Measurements from ENCODE around the gene PHETA2. TPM values are rescaled to one million over a fixed set of nuclear protein-coding genes. Genes with fewer than 3 reads are reported as not detected.
A peak's percentile ranks its signal among the peaks of the same experiment; 100 is the strongest.
"Not testable (repeated sequence)": the region's sequence is repeated elsewhere in the genome, so short reads cannot be mapped to it uniquely, and the experiment has no call there.

The PHETA2 gene
- total RNA-seq, 2 experiments from 2014 or later: 0.74 to 0.86 TPM

- Mint-ChIP-seq H3K27ac (peak overlapping the region; percentile 90), H3K4me3 (peak overlapping the region; percentile 68), H3K4me1 (ENCODE audit: low read depth) (peaks cover 36% of the 10 kb centered on the region)
- CTCF ChIA-PET: interaction anchor here (0.6 to 1.6 kb wide), 3 partner anchors 22 to 163 kb away, joined by 3 to 5 read pairs (median 3); no protein-coding TSS in a partner anchor
- H3K36me3 Mint-ChIP-seq (ENCODE audit: low read depth); H3K9me3 Mint-ChIP-seq; H3K27me3 Mint-ChIP-seq (ENCODE audit: low read depth): not testable (repeated sequence)
- peak; percentile 70 for DNase-seq
- intact Hi-C loops (cut with micrococcal nuclease): loop anchor here (2.0 to 5.0 kb wide), 2 partner anchors 30 to 67 kb away; partner anchors contain the start of gene NDUFA6
Observed at GRCh38 chr22:42120231-42121021, 46.4 kb downstream of the PHETA2 start.

GRCh38 chr22:42123529-42123928 is 49.5 kb downstream of the PHETA2 start:
- H3K36me3 Mint-ChIP-seq (ENCODE audit: low read depth); H3K27me3 Mint-ChIP-seq (ENCODE audit: low read depth); CTCF ChIA-PET; DNase-seq; H3K9me3 Mint-ChIP-seq; H3K27ac Mint-ChIP-seq; H3K4me3 Mint-ChIP-seq: not testable (repeated sequence)
- peaks cover 36% of the 10 kb centered on the region for H3K4me1 Mint-ChIP-seq (ENCODE audit: low read depth)
- intact Hi-C loops (cut with micrococcal nuclease): loop anchor here (5.0 kb wide), 1 partner anchor 64 kb away; no protein-coding TSS in a partner anchor

- Mint-ChIP-seq H3K4me1 (ENCODE audit: low read depth) (no peaks in the 10 kb centered on the region), H3K27ac (no peak overlapping the region), H3K9me3 (no peaks in the 10 kb centered on the region), H3K27me3 (ENCODE audit: low read depth) (no peaks in the 10 kb centered on the region), H3K4me3 (no peak overlapping the region), H3K36me3 (ENCODE audit: low read depth) (no peaks in the 10 kb centered on the region)
- intact Hi-C loops (cut with micrococcal nuclease): no loop called here
- CTCF ChIA-PET: no interaction called here
- DNase-seq: no peak
Observed at GRCh38 chr22:42127606-42128005, 53.6 kb downstream of the PHETA2 start.

DNA sequence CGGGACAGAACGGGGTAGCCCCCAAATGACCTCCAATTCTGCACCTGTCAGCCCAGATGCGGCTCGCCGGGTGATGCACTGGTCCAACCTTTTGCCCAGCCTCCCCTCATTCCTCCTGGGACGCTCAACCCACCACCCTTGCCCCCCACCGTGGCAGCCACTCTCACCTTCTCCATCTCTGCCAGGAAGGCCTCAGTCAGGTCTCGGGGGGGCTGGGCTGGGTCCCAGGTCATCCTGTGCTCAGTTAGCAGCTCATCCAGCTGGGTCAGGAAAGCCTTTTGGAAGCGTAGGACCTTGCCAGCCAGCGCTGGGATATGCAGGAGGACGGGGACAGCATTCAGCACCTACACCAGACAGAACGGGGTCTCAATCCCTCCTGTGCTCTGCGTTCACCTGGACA is 54.0 kb downstream of the PHETA2 start:
- H3K27me3 Mint-ChIP-seq (ENCODE audit: low read depth); CTCF ChIA-PET; H3K4me1 Mint-ChIP-seq (ENCODE audit: low read depth); H3K27ac Mint-ChIP-seq; intact Hi-C loops (cut with micrococcal nuclease); H3K4me3 Mint-ChIP-seq; H3K36me3 Mint-ChIP-seq (ENCODE audit: low read depth); DNase-seq; H3K9me3 Mint-ChIP-seq: not testable (repeated sequence)

Other genes with a start within 250 kb of the PHETA2 start
- 100 to 1,000 TPM; 143 to 147 TPM for gene SREBF2, start 241.1 kb upstream of the PHETA2 start, total RNA-seq
- 1 to 10 TPM; 1.7 to 1.8 TPM for gene SHISA8, start 159.2 kb upstream of the PHETA2 start, total RNA-seq
- gene TNFRSF13C, start 147.4 kb upstream of the PHETA2 start, total RNA-seq: 1 to 10 TPM; 3.2 to 3.8 TPM
- gene CENPM, start 127.1 kb upstream of the PHETA2 start, total RNA-seq: 100 to 1,000 TPM in 1 of 2 experiments, 10 to 100 TPM in 1; 95.4 to 110 TPM
- 1 to 10 TPM; 1.0 to 1.5 TPM for gene SEPTIN3, start 104.8 kb upstream of the PHETA2 start, total RNA-seq
- under 1 TPM; 0.50 to 0.74 TPM for gene WBP2NL, start 75.5 kb upstream of the PHETA2 start, total RNA-seq
- 10 to 100 TPM; 14.6 to 15.9 TPM for gene NAGA, start 3.4 kb upstream of the PHETA2 start, total RNA-seq
- gene SMDT1, start 5.5 kb downstream of the PHETA2 start, total RNA-seq: 10 to 100 TPM; 50.2 to 56.2 TPM
- gene NDUFA6, start 16.5 kb downstream of the PHETA2 start, total RNA-seq: 100 to 1,000 TPM; 122 to 126 TPM
- 1 to 10 TPM in 1 of 2 experiments, under 1 TPM in 1; 0.89 to 1.4 TPM for gene CYP2D6, start 56.6 kb downstream of the PHETA2 start, total RNA-seq
- gene TCF20, start 196.4 kb downstream of the PHETA2 start, total RNA-seq: 10 to 100 TPM; 59.2 to 60.0 TPM